ACHN (cell line): Measurements from ENCODE around the gene ZNF644.
A peak's percentile ranks its signal among the peaks of the same experiment; 100 is the strongest.

Source experiments
- DNase-seq: peaks from one replicate; pipeline ENCODE4 v3.0.0-alpha.2; 2015
- in situ Hi-C: cut with HindIII; loops from 2 replicates; pipeline ENCODE4 v1.10.0; 2017; ENCODE audit warnings: low sequenced_read_pairs, low pct_ligation_motif_present, low pct_unique_long_range_greater_than_20kb

The ZNF644 gene

GRCh38 chr1:90995311-90995894 lies 26.4 kb downstream of the ZNF644 start:
- in situ Hi-C loops = no loop called here
- no peak for DNase-seq

GRCh38 chr1:90994461-90994860 lies 27.4 kb downstream of the ZNF644 start:
- in situ Hi-C loops = no loop called here

DNA sequence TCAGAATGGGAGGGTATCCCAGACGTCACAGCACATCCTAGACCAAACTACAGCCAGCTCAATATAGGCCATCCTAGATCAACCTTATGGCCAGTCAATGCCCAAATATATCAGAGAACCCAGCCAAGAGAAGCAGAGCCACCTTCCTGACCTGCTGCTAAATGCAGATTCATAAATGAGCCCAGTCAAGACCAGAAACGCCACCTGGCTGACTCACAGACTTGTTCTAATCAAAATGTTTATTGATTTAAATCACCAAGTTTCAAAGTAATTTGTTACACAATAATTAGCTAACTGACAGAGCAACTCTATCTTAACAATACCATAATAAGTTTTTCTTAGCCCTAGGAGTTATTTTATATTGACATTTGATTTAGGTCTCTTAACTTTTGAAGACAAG lies 28.6 kb downstream of the ZNF644 start:
- DNase-seq = no peak
- in situ Hi-C loops = no loop called here

More at GRCh38 chr1:90994461-90994860, 27.4 kb downstream of the ZNF644 start:
- DNase-seq = no peak

DNA sequence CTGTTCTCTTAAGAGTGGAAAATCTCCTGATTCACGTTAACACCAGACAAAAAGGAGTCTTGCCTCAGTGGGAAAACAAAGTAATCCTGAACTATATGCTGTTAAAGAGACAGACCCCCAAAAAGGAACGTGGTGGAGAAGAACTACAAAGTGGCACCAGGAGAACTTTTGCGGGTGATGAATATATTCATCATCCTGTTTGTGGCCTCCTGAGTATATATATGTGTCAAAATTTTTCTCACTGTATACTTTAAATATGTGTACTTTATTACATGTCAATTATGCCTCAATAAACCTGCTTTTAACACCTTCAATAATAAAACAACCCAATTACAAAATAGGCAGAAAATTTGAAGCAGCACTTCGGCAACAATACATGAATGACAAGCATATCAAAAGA lies 31.1 kb downstream of the ZNF644 start:
- in situ Hi-C loops = no loop called here
- no peak for DNase-seq

- DNase-seq = no peak
- in situ Hi-C loops = no loop called here
Measured at GRCh38 chr1:90989990-90990389, 31.8 kb downstream of the ZNF644 start.

GRCh38 chr1:90989302-90989701 lies 32.5 kb downstream of the ZNF644 start:
- no peak for DNase-seq
- in situ Hi-C loops = no loop called here

DNA sequence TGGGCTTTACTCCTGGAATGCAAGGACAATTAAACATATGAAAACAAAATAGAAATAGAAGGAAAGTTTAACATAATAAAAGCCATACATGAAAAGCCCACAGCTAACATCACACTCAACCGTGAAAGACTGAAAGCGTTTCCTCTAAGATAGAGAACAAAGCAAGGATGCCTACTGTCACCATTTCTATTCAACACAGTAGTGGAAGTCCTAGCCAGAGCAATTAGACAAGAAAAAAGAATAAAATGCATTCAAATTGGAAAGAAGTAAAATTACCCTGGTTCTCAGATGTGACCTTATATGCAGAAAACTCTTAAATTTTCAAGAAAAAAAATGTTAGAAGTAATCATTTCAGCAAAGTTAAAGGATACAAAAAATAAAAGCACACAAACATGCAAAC lies 34.0 kb downstream of the ZNF644 start:
- no peak for DNase-seq
- in situ Hi-C loops = no loop called here

- no peak for DNase-seq
- in situ Hi-C loops = no loop called here
Measured at GRCh38 chr1:90986953-90987352, 34.9 kb downstream of the ZNF644 start.

DNA sequence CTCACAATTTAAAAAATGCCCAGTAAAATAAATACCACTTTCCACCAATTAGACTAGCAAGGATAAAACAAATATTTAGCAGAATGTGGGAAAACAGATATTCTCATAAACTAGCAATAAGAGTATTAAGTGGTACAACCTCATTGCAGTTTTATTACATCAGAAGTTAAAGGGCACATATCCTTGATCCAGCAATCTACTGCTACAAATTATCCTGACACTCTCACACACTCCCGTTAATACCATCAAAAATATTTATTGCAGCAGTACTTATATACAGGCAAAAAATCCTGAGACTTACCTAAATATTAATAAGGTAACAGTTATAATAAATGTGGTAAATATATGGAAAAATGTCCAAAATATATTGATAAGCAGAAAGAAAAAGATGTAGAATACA lies 44.3 kb downstream of the ZNF644 start:
- in situ Hi-C loops = no loop called here
- no peak for DNase-seq

GRCh38 chr1:90973897-90974798 lies 47.7 kb downstream of the ZNF644 start:
- peak; percentile 20 for DNase-seq
- in situ Hi-C loops = no loop called here

DNA sequence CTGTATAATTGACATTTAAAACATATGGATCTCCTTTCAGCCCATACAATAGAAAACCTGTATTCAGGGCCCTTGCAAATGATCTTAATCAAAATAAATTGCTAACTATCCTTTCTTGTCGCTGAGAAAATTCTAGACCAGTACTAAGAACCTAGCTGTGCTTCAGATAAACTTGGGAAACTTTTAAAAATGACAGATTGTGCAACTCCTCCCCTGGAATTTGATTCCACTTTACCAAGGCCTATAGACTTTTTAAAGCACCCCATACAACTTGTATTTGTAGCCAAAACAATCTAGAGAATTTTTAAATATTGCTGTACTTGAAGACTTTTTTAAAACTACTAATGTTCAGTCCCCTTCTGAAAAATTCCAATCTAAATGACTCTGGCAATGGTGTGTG lies 51.6 kb downstream of the ZNF644 start:
- no peak for DNase-seq

GRCh38 chr1:90969241-90969640 lies 52.6 kb downstream of the ZNF644 start:
- DNase-seq = no peak
- in situ Hi-C loops = no loop called here

More for the DNA sequence above, 51.6 kb downstream of the ZNF644 start:
- in situ Hi-C loops = no loop called here

DNA sequence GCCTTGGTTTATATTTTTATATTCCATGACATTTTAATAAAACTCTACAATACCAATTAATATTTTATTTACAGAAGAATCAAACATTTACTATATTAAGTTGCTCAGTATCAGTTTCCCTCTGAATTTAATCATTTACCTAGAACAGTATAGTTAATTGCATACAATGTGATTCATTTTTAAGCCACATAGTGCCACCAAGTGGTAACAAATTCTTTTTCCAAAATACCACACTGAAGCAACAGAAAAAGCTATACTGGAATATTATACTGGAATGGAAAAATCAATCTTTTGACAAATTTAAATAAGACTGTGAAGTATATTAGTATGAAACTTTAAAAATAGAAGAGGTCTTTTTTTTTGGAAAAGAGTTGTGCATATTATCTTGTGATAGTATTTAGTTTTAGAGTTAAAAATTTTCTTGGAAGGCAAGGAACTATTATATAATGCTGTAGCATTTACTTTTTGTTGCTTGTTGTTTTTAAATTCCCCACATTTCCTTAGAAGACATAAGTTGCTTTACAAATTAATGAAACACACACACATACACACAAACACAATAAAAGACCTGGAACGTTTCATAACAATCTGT lies 57.3 kb downstream of the ZNF644 start:
- peak; percentile 44 for DNase-seq
- in situ Hi-C loops = no loop called here

- DNase-seq = no peak
- in situ Hi-C loops = no loop called here
Measured at GRCh38 chr1:90963651-90964050, 58.2 kb downstream of the ZNF644 start.

GRCh38 chr1:90963236-90963635 lies 58.6 kb downstream of the ZNF644 start:
- in situ Hi-C loops = no loop called here
- DNase-seq = no peak

GRCh38 chr1:90959352-90960206 lies 62.3 kb downstream of the ZNF644 start:
- no peak for DNase-seq
- in situ Hi-C loops = no loop called here

DNA sequence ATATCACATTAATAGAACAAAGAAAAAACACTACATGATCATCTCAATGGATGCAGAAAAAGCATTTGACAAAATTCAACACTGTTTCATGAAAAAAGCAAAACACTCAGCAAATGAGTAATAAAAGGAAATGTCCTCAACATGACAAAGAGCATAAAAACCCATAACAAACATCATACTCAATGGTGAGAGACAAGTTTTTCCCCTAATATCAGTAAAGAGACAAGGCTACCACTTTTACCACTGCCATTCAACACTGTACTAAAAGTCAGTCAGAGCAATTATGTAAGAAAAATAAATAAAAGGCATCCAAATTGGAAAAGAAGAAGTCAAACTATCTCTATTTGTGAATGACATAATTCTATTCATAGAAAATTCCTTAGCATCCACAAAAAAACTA lies 64.3 kb downstream of the ZNF644 start:
- no peak for DNase-seq
- in situ Hi-C loops = no loop called here

- DNase-seq = no peak
- in situ Hi-C loops = no loop called here
Measured at GRCh38 chr1:90955769-90956168, 66.1 kb downstream of the ZNF644 start.

DNA sequence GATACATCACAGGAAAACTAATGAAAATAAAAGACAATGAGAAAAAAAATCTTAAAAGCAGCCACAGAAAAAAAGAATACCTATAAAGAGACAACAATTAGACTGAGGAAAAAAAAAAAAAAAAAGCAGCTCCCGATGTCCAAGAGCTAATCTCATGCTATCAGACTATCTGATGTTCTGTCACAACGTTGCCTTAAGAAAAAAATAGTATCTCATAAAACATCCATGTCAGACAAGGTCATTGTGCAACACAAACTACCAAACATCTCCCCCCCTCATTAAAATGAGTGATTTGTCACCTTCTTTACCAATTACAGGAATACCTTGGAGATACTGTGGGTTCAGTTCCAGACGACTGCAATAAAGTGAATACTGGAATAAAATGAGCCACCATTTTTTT lies 68.9 kb downstream of the ZNF644 start:
- in situ Hi-C loops = no loop called here
- no peak for DNase-seq
